K562 (cell line): ENCODE data around the gene PDE11A. TPM values are rescaled to one million over a fixed set of nuclear protein-coding genes. Genes with fewer than 3 reads are reported as not detected.

ENCODE experiments used
- CAMTA2 ChIP-seq: fragments of 250-450 bp; sonication (Bioruptor Pico); conservative IDR thresholded peaks from 2 replicates; pipeline ENCODE4 v1.5.1; 2022
- CBX3 ChIP-seq, 2 experiments: IDR thresholded peaks; 1 replicate in 1 of 2; 2 replicates in 1 of 2; pipeline ENCODE4 v1.6.1; 2012; ENCODE audit warnings: inconsistent platforms in 2 of 2, low read length in 2 of 2, borderline replicate concordance in 1 of 2, control low read depth in 1 of 2
- CEBPB ChIP-seq: fragments of 450-650 bp; IDR thresholded peaks from 2 replicates; pipeline ENCODE4 v1.6.1; 2016; ENCODE audit warnings: missing genetic modification characterization, missing compliant biosample characterization
- COPS2 ChIP-seq: fragments of 450-650 bp; conservative IDR thresholded peaks from 2 replicates; pipeline ENCODE4 v1.6.1; 2016; ENCODE audit warnings: mild to moderate bottlenecking, moderate library complexity
- CREBBP ChIP-seq: IDR thresholded peaks from one replicate; pipeline ENCODE4 v1.6.1; 2012; ENCODE audit warnings: low read depth, mild to moderate bottlenecking, control low read depth, inconsistent platforms, low read length
- ETV6 ChIP-seq, 3 experiments: fragments of 150-350 bp in 1 of 3; sonication (generic) in 1 of 3; formaldehyde crosslinking in 1 of 3; IDR thresholded peaks; 2 replicates each; pipeline versions ENCODE4 v1.6.1 to v1.8.0; 2014 to 2022; ENCODE audit warnings: borderline replicate concordance in 2 of 3, low read depth in 2 of 3, antibody characterized with exemption in 1 of 3, low read length in 1 of 3, mild to moderate bottlenecking in 1 of 3, missing genetic modification reagents in 1 of 3
- GTF2E2 ChIP-seq: fragments of 200-800 bp; sonication (Bioruptor generic); IDR thresholded peaks from 2 replicates; pipeline ENCODE4 v1.6.1; 2016; ENCODE audit warnings: missing genetic modification characterization, missing compliant biosample characterization
- HDAC6 ChIP-seq: IDR thresholded peaks from 2 replicates; pipeline ENCODE4 v1.6.1; 2012; ENCODE audit warnings: low read depth, mild to moderate bottlenecking, control low read depth, inconsistent platforms, low read length, moderate library complexity
- MXI1 ChIP-seq: IDR thresholded peaks from 2 replicates; pipeline ENCODE4 v1.6.1; 2011; ENCODE audit warnings: low read depth, mild to moderate bottlenecking, improper control_type of control experiment, low read length
- MYBL2 ChIP-seq, 2 experiments: fragments of 450-650 bp in 1 of 2; sonication (generic) in 1 of 2; formaldehyde crosslinking in 1 of 2; IDR thresholded peaks; 2 replicates each; pipeline versions ENCODE4 v1.6.1 to v1.8.1; 2017 to 2022; ENCODE audit warnings: borderline replicate concordance in 1 of 2, inconsistent platforms in 1 of 2, low read depth in 1 of 2, mild to moderate bottlenecking in 1 of 2, missing genetic modification reagents in 1 of 2, moderate library complexity in 1 of 2
- MYC ChIP-seq, 2 experiments: fragments of 250-450 bp in 1 of 2; sonication (Bioruptor Pico) in 1 of 2; IDR thresholded peaks; 2 replicates each; pipeline versions ENCODE4 v1.5.1 to v1.6.1; 2012 to 2021; ENCODE audit warnings: low read depth in 2 of 2, borderline replicate concordance in 1 of 2, improper control_type of control experiment in 1 of 2, low read length in 1 of 2, mild to moderate bottlenecking in 1 of 2, moderate library complexity in 1 of 2
- NELFE ChIP-seq: IDR thresholded peaks from 2 replicates; pipeline ENCODE4 v1.6.1; 2011; ENCODE audit warnings: mild to moderate bottlenecking; ENCODE audit not compliant: insufficient read depth, insufficient read length
- NFYB ChIP-seq: IDR thresholded peaks from 2 replicates; pipeline ENCODE4 v1.6.1; 2011; ENCODE audit warnings: mild to moderate bottlenecking, moderate library complexity; ENCODE audit not compliant: insufficient read length; ENCODE audit errors: extremely low read depth
- PHB2 ChIP-seq: fragments of 450-650 bp; IDR thresholded peaks from 2 replicates; pipeline ENCODE4 v1.6.1; 2017; ENCODE audit warnings: low read depth
- PHF20 ChIP-seq: fragments of 450-650 bp; IDR thresholded peaks from 2 replicates; pipeline ENCODE4 v1.6.1; 2018; ENCODE audit not compliant: partially characterized antibody
- POLR2H ChIP-seq: IDR thresholded peaks from 2 replicates; pipeline ENCODE4 v1.6.1; 2016; ENCODE audit warnings: missing genetic modification characterization, low read depth, mild to moderate bottlenecking, control low read depth, missing compliant biosample characterization, moderate library complexity
- XRCC5 ChIP-seq: fragments of 200-400 bp; formaldehyde crosslinking; IDR thresholded peaks from 2 replicates; pipeline ENCODE4 v1.6.1; 2017; ENCODE audit warnings: low read depth, mild to moderate bottlenecking, low read length
- ZNF165 ChIP-seq: fragments of 250-450 bp; sonication (Bioruptor Pico); IDR thresholded peaks from 2 replicates; pipeline ENCODE4 v1.4.0; 2020; ENCODE audit warnings: borderline replicate concordance
- ZNF699 ChIP-seq: fragments of 250-450 bp; sonication (Bioruptor Pico); IDR thresholded peaks from 2 replicates; pipeline ENCODE4 v1.8.0; 2021; ENCODE audit warnings: mild to moderate bottlenecking, moderate library complexity; ENCODE audit not compliant: insufficient replicate concordance
- polyA plus RNA-seq, 8 experiments: library from polyadenylated mRNA; depleted of rRNA in 4 of 8; stranded (reverse) in 5 of 8; unstranded in 3 of 8; fragments of >200 nt; fragmentation: Nextera tagmentation in 2 of 8; fragmentation: Illumina TruSeq in 1 of 8; extraction: Ambion mirVana in 2 of 8; extraction: Trizol in 1 of 8; gene quantifications; 2 replicates each; pipeline versions ENCODE4 v1.2.1 to v1.2.3, GENCODE V29; 2011 to 2014; ENCODE audit warnings: inconsistent platforms in 1 of 8, missing spikeins in 1 of 8
- total RNA-seq, 7 experiments: library from RNA; depleted of rRNA in 6 of 7; stranded (reverse); fragments of >200 nt in 6 of 7; fragmentation: Illumina TruSeq in 2 of 7; extraction: Trizol in 2 of 7; gene quantifications; 2 replicates each; pipeline versions ENCODE4 v1.2.1 to v1.2.3, GENCODE V29; 2011 to 2021; ENCODE audit warnings: low replicate concordance in 1 of 7
- TF ChIP-seq, protein P1 (sequence below): IDR thresholded peaks from 3 replicates; pipeline ENCODE4 v1.6.1; 2011; ENCODE audit warnings: borderline replicate concordance, mild to moderate bottlenecking; ENCODE audit not compliant: insufficient read length, insufficient read depth

The PDE11A gene
- total and polyA plus RNA-seq, 9 of the 15 experiments (the other 6 are each of a cell fraction or from before 2014, with no cell fraction given) = 3.2 to 22.1 (median 5.7) TPM

DNA sequence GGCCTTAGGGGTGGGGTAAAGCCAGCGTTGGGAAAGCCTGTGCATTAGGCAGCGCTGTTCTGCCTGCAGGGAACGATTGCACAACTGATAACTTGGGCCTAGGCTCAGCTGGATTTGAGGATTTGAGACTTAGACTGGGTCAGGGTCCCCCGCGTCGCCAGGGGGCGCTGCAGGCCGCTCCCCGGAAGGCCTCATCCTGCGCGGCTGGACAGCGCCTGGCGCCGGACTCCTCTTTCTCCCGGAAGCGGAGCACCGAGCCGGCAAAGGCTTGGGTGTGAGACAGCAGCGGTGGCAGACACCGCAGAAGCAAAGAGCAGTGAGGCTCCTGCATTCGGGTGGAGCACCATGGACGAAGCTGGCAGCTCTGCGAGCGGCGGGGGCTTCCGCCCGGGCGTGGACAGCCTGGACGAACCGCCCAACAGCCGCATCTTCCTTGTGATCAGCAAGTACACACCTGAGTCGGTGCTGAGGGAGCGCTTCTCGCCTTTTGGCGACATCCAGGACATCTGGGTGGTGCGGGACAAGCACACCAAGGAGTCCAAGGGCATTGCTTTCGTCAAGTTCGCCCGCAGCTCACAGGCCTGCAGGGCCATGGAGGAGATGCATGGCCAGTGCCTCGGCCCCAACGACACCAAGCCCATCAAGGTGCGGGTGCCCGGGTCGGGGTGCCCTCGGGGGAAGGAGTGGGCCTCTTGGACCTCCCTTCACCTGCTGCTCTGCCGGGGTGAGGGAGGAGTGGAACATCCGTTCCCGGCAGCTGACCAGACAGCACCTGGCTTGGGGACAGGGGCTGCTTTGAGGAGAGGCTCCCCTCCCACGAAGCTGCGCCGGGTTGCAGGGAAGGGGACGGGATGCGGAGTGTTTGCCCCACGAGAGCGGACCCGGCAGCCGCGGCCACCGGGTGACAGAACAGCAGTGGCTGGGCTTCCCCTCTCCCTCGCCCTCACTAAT lies 39.9 kb upstream of the PDE11A start, which contains the start of gene RBM45 (continued):
- TF ChIP-seq POLR2H (tag) (no peak), PHB2 (no peak), NFYB (no peak), PHF20 (peak; percentile 94), CEBPB (tag) (peak; percentile 99), CBX3 (IDR thresholded peaks at IDR 0.05; ENCODE audit: borderline replicate concordance in 1 of 2, low read length in 2 of 2) (peak in 1 of 2 experiments; percentile 84; a peak in 2 of 3 replicates), GTF2E2 (no peak), HDAC6 (no peak), MYBL2 (IDR thresholded peaks at IDR 0.05; ENCODE audit: low read depth) (peak; percentile 18; the same call in 1 of the 2 replicates), MYBL2 (CRISPR knock-in tag; IDR thresholded peaks at IDR 0.05; ENCODE audit: borderline replicate concordance) (no peak), CREBBP (no peak), ETV6 (IDR thresholded peaks at IDR 0.05; ENCODE audit: borderline replicate concordance in 1 of 2, low read depth in 2 of 2, low read length in 1 of 2) (no peak; a peak in 1 of 4 replicates), ETV6 (CRISPR knock-in tag; IDR thresholded peaks at IDR 0.05; ENCODE audit: borderline replicate concordance) (no peak), MXI1 (no peak), COPS2 (no peak), NELFE (no peak), ZNF699 (CRISPR knock-in tag) (no peak), ZNF165 (CRISPR knock-in tag) (0 out of 2 replicates have a peak, but pooled peaks have one; percentile 57), CAMTA2 (no peak), XRCC5 (peak; percentile 93), MYC (IDR thresholded peaks at IDR 0.05; ENCODE audit: low read depth, low read length) (peak; percentile 77; the same call in 1 of the 2 replicates), MYC (CRISPR knock-in tag; IDR thresholded peaks at IDR 0.05; ENCODE audit: borderline replicate concordance, low read depth) (no peak)
- TF ChIP-seq, protein P1, sequence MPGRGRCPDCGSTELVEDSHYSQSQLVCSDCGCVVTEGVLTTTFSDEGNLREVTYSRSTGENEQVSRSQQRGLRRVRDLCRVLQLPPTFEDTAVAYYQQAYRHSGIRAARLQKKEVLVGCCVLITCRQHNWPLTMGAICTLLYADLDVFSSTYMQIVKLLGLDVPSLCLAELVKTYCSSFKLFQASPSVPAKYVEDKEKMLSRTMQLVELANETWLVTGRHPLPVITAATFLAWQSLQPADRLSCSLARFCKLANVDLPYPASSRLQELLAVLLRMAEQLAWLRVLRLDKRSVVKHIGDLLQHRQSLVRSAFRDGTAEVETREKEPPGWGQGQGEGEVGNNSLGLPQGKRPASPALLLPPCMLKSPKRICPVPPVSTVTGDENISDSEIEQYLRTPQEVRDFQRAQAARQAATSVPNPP = no peak
